Fibroblast of the aortic adventitia (primary cell): ENCODE measurements around the gene LGSN. TPM values are rescaled to one million over a fixed set of nuclear protein-coding genes. Genes with fewer than 3 reads are reported as not detected.
"Not testable (repeated sequence)": the region's sequence is repeated elsewhere in the genome, so short reads cannot be mapped to it uniquely, and the experiment has no call there.

Experiments
- DNase-seq: peaks from one replicate; pipeline ENCODE4 v3.0.0-alpha.2; 2010; ENCODE audit warnings: low read depth
- H3K4me3 ChIP-seq: 2 replicates; pipeline ENCODE4 v1.5.1; 2011; ENCODE audit warnings: low read depth, mild to moderate bottlenecking, control low read depth, low read length, moderate library complexity
- CTCF ChIP-seq: IDR thresholded peaks from 2 replicates; pipeline ENCODE4 v1.5.1; 2011; ENCODE audit warnings: mild to moderate bottlenecking, low read length, control low read depth, inconsistent platforms; ENCODE audit not compliant: insufficient read depth
- total RNA-seq: library from RNA; depleted of rRNA; stranded (reverse); fragments of >200 nt; gene quantifications from 2 replicates; pipeline ENCODE4 v1.2.3, GENCODE V29; 2012; ENCODE audit warnings: low replicate concordance

LGSN gene
- total RNA-seq, 1 donor, result not detected

GRCh38 chr6:63352069-63352543, 32.3 kb upstream of the LGSN start:
- TF ChIP-seq CTCF, result peak; percentile 57
- H3K4me3 ChIP-seq, result no peak overlapping the region
- peak; percentile 88 for DNase-seq

GRCh38 chr6:63349401-63349800, 29.6 kb upstream of the LGSN start:
- H3K4me3 ChIP-seq, result no peak overlapping the region
- TF ChIP-seq CTCF, result no peak
- DNase-seq, result no peak

DNA sequence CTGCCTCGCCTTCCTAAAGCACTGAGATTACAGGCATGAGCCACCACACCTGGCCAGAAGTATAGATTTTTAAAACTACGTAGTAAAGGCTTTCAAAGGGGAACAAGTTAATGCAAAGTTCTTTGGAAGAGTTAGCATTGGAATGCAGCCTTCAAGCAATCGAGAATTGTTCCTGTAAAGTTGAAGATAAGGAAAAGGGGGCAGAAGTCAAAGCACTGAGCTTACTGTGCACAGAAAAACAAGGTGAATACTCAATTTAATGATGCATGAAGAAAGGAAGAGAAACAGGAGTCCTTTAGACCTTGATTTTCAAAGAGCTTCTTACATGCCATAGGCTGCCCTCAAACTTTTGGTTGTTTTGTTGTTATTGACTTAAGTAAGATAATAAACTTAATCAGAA, 29.1 kb upstream of the LGSN start:
- no peak for DNase-seq
- TF ChIP-seq CTCF, result no peak
- no peak overlapping the region for H3K4me3 ChIP-seq

DNA sequence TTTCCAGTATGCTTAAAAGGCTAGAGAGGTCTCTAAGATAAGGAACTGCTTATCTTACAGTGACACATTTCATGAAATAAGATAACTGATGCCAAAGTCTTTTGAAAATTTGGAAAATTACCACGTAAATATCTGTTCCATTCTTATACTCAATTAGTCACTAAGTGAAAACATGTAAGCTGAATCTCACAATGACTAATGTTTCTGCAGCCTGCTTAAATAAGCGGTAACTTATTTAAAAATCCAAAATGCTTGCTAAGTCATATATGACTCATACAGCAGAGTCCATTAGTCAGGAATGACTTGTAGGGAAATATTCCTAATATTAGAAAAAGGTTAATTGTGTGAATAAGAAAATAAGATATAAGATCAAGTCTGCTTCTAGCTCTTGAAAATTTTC, 27.8 kb upstream of the LGSN start:
- H3K4me3 ChIP-seq, result no peak overlapping the region
- TF ChIP-seq CTCF, result no peak
- peak; percentile 89 for DNase-seq

GRCh38 chr6:63346217-63346835, 26.5 kb upstream of the LGSN start:
- TF ChIP-seq CTCF, result no peak
- no peak for DNase-seq
- no peak overlapping the region for H3K4me3 ChIP-seq

- no peak for DNase-seq
- TF ChIP-seq CTCF, result no peak
- no peak overlapping the region for H3K4me3 ChIP-seq
Measured at GRCh38 chr6:63340351-63340750, 20.6 kb upstream of the LGSN start.

DNA sequence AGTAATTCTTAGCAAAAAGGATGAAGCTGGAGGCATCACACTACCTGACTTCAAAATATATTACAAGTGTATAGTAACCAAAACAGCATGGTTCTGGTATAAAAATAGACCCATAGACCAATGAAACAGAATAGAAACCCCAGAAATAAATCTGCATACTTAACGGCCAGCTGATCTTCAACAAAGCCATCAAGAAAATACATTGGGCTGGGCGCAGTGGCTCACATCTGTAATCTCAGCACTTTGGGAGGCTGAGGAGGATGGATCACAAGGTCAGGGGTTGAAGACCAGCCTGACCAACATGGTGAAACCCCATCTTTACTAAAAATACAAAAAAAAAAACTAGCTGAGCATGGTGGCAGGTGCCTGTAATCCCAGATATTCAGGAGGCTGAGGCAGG, 14.9 kb upstream of the LGSN start:
- not testable (repeated sequence) for H3K4me3 ChIP-seq, DNase-seq
